ENCODE data around the gene HMBS.

- TF ChIP-seq EZH2 (IDR thresholded peaks at IDR 0.05; ENCODE audit: insufficient read depth, poor library complexity, severe bottlenecking) = no peak
- no peak for TF ChIP-seq EZH2phosphoT487 (IDR thresholded peaks at IDR 0.05; ENCODE audit: insufficient read depth, low read depth)
Measured at GRCh38 chr11:119121008-119121810, 36.5 kb downstream of the HMBS start, which contains the start of gene HINFP.

Data from GM23248 (cell line).